Activated gamma-delta T cell (primary cell): Measurements from ENCODE around the gene CD276.

Experiments used
- DNase-seq: peaks from one replicate; lab custom pipeline; 2025; lab: John Stamatoyannopoulos, UW

CD276 gene

DNA sequence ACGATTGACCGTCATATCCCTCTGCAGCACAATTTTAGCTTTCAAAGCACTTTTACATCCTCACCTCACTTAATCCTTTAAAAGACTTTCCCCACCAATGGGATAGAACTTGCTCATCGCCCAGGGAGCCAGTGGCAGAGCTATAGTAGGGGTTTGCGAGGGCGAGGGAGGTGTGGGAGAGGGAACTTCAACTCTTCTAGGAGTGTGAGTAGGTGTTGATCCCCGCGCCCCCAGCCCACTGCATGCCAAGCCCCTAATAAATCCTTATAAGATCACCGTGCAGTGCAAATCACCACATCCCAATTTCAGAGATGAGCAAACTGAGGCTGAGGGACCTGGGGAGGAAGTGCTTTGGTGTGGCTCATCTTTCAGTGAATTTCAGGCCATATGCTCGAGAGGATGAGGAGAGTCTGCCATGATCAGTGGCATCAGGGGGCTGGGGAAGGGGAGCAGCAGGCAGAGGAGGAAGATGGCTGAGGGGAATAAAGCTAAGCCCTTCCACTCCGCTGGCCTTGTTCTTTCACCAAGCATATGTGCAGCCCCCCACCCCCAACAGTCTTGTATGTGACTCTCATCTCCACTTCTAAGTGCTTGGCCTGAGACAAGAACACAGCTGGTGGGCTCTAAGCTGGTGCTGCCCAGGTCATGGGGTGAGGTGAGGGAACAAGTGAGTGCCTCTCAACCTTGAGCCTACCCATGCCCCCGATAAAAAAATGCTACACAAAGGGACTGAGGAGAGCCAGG is 63.8 kb downstream of the CD276 start:
- DNase-seq: no peak

DNA sequence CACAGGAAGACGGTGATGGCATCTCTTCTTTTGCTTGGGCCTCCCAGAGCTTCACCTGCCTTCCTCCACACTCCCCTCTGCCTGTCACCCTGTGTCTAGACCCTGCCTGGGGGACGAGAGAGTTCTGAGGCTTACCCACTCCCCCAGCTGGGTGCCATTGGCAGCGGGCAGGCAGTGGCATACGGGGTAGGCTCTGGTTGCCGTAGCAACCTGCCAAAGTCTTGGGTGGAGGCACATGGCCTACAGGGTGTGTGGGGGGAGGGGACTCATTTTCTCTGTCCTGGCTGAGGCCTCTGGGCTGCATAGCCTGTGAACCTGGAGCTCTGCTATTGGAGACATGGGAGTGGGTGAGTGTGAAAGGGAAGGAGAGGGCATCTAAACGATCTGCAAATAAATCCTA is 64.5 kb downstream of the CD276 start:
- no peak for DNase-seq

DNA sequence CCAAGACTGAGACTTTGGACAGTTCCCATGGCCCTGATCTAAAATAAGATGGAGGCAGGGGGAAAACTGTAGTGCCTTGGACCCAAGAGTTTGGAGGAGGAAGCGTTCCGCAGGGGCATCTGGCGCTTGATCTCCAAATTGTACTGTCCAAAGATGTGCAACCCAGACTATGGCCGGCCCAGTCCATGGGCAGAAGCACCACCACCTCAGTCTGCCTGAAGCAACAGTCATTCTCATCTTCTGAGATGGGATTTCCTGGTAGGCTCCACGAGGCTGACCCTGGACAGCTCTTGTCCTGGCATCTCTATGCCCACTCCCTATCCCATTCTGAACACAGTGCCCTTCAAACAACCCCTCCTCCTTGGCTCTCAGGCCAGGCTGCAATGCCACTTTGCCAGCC is 65.3 kb downstream of the CD276 start:
- DNase-seq: no peak

DNA sequence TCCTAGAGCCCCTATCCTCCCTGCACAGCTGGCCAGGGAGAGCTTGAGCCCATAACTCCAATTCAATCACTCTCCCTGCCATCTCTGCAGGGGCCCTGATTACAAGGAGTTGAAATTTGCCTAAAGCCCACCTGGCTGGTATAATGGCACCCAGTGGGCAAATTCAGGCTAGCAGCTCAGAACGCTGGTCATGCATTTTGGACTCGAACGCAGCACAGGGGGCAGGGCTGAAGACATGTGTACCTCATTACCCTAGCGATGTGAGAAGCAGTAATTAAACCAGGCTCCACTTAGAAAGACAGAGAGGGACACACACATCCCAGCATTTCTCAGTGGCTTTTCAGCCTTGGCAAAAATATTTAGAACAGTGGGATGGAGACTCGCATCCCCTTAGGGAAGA is 65.8 kb downstream of the CD276 start:
- DNase-seq: no peak

DNA sequence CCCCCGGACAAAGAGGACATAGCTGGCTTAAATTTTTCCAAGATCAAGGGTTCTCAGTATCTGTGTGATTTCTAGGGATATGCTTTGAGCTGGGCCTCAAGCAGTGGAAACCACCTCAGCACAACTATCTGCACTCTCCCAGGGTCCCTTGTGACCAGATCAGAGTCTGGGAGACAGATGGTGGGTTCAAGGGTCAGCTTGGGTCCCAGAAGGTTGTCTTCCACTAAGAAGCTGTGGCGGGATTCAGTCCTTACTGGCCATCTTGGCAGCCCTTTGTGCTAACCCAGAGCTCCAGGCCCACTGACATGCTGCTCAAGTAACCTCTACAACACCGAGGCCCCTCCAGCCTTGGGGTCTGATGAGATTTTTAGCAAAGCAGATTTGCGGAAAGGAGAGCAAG is 66.3 kb downstream of the CD276 start:
- no peak for DNase-seq

DNA sequence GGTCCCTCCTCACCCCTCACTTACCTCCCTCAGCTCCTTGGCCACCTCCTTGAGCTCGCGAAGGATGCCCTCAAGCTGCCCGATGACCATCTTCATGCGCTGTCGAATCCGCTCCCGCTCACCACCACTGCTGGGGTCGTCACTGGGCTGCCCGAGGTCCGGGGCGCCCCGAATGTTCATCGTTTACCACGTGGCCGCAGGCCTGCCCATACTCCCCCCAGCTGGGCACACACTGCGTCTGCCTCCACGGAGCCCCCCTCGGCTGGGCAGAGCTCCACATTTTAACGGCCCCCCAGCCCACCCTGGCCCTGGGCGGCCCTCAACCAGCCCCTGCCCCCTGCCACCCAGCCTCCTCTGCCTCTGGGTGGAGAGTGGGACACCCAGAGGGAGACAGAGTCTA is 66.8 kb downstream of the CD276 start:
- DNase-seq: no peak

DNA sequence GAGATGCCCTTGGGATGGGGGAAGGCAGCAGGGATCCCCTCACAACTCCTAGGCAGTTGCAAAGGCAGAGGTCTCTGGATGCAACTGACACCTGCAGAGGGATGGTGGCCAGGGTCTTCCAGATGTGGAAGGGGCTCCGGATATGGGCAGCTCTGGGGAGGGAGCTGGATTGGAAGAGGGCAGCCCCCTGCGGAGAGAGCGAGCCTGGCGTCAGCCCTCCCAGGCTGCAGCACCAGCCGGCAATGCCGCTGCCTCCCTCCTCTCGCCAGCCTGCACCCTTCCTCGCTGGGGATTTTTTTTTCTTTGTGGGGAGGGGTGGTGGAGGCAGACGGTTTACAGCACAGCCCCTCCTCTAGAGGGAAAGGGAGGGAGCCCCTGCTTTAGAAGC is 67.3 kb downstream of the CD276 start:
- no peak for DNase-seq

DNA sequence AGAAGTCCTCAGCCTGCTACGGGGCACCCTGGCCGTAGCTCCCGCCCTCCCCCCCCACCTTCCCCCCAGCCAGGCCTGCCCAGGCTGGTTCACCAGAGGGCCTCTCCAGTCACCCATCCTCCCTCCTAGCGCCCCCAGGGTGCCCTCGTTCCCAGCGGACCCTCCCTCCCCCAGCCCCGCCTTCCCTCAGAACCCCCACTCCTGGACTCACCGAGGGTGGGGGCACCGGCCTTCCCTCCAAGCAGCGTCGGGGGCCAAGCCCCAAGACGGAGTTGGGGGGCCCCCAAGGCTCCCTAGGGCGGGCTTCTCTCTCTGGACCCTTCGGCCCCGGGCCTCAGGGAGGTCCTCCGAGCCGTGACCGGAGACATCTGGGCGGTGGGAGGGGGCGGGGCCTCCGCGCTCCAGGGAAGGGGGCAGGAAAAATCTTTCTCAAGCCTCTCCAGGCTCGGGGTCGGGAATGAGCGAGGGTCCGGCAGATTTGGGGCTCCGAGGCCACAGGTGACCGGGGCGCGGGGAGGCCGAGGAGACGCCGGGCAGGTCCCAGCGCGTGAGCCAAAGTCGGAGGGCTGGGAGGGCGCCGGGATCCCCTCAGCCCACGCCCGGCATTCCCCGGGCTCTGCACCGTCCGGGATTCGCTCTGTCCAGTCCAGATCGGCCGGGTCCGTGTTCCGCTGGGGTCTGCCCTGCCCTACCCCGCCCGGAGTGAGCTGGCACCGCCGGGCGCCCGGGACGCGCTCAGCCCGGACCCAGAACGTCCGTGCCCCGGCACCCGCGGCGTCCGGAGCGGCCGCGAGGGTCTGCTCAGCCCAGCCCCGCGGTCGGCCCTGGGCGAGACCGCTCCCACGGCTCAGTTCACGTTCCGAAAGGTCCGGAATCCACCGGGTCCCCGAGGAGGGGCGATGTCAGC is 68.0 kb downstream of the CD276 start:
- DNase-seq: no peak

DNA sequence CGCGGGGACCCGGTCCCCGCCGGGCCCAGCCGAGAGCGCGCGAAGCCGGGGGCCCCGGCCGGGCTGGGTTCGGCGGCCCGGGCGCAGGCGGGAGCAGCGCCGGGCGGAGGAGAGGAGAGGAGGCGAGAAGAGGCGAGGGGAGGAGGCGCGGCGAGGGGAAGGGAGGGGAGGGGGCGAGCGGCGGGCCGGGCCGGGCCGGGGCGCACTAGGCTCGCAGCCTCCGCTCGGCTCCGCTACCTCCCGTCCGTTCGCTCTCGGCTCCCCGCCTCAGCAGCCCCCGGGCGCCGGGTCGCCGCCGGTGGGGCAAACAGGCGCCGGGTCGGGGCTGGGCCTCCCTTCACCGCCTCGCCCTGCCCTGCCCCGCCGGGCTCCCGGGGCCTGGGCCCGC is 68.6 kb downstream of the CD276 start:
- DNase-seq: no peak

DNA sequence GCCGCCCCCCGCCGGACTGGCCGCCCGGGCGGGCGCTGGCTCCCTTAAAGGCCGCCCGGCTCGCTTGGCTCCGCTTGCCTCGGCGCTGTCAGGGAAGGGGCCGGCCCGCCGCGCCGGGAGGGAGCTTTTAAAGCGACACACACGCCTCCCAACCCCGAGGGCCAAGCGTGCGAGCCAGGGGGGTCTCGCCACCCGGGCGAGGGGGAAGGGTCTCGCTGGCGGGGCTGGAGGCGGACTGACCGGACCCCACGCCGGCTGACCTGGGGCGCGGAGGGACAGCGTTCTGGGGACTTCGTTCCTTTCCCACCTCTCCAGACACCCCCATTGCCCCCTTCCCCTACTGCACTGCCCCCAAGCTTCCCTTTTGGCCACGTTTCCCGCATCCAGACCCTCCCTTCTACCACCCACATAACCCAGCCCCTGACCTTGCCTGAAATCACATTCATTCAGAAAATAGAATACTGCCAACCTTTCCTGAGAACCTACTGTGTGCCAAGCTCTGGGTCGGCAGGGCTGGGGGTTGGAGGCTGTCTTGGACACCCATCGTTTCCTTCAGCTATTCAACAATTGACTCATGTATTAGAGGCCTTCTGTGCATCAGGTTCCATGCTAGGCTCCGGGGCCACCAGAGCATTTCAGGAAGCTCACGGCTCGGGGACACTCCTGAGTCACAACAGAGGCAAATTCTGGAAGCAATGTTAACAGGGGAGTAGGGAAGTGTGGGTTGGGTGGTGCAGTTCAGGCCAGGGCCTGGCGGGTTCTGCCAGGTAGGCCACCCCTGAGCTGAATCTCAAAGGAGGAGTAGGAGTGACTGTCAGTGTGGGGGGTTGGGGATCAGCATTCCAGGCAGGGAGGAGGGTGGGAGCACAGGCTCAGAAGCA is 69.3 kb downstream of the CD276 start, which contains the start of gene INSYN1:
INSYN1 (minus strand) TSS at position 102 of the 881 bp plus-strand sequence. CDS start 2,221 bp downstream, outside the sequence.
- DNase-seq: no peak

DNA sequence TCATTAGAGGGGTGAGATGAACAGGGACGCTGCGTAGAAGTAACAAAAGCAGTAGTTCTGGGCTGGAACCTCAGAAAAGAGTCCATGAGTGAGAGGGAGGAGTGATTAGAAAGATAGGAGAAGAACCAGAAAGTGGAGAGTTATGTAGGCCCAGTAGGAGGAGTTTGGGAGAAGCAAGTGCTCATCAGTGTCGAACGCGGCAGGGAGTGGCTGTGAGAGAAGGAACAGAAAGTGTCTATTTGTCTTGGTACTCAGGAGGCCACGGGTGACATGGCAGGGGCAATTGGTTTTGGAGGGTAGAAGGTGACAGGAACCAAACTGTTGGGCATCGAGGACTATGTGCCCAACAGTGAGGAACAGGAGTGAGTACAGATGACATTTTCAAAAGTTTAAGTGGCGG is 70.3 kb downstream of the CD276 start:
- no peak for DNase-seq

DNA sequence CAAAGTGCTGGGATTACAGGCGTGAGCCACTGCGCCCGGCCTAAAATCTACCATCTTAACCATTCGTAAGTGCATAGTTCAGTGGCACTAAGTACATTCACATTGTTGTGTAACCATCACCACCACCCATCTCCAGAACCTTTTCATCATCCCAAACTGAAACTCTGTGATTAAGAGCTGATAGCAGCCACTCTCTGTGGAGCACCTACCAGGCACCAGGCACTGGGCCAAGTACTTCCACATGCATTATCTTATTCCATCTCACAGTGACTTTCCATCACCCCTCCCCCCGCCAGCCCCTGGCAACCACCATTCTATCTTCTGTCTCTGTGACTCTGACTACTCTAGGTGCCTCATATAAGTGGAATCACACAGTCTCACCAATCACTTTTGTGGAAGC is 71.3 kb downstream of the CD276 start:
- DNase-seq: no peak

DNA sequence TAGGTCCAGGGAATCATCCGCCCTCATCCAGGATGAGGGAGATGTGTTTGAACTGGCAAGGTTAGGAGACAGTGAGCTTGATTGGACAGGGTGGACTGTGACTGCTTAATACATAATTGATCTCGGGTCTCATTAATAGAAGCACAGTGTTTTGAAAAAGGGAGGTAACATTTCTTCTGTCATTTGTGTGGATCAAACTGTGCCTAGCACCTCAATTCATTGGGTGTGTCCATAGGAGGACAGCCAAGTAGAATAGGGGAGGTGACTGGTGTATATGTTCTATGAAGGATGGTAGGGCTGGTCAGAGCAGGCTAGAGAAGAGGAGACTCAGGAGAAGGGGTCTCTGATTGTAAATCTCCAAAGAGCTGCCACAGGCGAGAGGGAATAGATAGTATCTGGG is 71.8 kb downstream of the CD276 start:
- DNase-seq: no peak

DNA sequence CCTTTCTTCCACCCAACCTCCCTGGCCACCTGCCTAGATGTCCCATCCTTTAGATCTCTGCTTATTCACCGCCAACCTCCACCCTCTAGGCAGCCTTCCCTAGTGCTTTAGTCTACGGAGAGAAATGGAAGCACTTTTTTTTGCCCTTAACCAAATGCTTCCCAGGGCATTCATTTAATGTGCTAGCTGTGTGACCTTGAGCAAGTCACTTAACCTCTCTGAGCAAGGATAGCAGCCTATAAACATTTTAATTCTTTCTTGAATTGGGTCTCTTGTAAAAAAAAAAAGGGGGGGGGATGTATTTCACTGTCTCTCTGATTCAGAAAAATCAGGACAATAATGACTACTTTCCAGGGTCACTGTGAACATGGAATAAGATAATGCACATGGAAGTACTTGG is 72.2 kb downstream of the CD276 start:
- no peak for DNase-seq

DNA sequence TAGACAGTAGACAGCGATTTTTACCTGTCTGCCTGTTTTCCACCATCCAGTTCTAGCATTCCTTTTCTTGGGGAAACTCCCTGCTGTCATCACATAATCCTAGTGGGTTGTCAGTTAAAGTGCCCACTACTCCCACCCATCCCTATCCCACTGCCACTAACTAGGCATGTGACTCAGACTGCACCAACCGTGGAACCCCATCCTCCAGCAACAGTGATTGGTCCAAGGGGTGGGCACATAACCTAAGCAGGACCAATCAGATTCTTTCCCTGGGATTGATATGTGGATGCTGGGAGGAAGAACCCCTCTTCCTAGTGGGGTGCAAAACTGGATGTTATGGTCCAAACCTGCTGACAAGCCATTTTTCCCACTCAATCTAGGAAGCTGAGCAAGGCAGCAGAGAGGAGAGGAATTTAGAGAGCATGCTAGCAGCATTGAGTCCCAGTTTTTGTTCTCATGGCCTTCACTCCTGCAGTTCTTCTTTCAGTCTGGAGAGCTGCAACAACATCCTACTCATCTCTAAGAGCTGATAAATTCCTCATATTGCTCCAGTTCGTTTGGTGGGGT is 72.8 kb downstream of the CD276 start:
- no peak for DNase-seq

DNA sequence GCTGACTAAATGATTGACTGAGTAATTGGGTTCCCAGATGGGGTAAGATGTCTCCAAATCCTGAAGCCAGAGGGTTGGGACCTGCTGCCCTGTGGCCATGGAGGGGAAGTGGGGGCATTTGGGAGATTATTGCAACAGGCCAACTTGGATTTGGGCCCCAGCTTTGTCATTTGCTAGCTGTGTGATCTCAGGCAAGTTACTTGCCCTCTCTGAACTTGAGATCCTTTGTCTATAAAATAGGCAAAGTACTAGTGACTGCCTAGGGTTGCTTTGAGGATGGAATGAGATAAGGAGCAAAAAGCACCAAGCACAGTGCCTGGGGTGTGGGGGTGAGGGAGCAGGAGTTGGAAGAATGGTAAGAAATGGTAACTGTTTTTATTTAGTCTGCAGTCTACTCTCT is 73.4 kb downstream of the CD276 start:
- DNase-seq: no peak

DNA sequence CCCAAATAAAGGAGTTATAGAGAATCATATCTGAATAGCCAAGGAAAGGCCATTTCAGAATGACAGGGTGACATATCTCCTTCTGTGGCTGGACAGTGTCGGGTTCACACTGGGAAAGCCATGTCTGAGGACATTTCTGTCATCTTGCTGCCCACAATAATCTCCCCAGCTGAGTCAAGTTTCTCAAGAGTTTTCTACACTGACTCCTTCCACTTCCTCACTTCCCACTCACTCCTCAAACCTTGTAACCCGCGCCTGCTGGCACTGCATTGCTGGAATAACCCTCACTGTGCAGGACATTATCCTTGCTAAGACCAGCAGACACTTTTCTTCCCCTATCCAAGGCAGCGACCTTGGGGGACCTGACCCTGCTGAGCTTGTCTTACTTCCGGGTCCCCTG is 74.3 kb downstream of the CD276 start:
- DNase-seq: no peak

DNA sequence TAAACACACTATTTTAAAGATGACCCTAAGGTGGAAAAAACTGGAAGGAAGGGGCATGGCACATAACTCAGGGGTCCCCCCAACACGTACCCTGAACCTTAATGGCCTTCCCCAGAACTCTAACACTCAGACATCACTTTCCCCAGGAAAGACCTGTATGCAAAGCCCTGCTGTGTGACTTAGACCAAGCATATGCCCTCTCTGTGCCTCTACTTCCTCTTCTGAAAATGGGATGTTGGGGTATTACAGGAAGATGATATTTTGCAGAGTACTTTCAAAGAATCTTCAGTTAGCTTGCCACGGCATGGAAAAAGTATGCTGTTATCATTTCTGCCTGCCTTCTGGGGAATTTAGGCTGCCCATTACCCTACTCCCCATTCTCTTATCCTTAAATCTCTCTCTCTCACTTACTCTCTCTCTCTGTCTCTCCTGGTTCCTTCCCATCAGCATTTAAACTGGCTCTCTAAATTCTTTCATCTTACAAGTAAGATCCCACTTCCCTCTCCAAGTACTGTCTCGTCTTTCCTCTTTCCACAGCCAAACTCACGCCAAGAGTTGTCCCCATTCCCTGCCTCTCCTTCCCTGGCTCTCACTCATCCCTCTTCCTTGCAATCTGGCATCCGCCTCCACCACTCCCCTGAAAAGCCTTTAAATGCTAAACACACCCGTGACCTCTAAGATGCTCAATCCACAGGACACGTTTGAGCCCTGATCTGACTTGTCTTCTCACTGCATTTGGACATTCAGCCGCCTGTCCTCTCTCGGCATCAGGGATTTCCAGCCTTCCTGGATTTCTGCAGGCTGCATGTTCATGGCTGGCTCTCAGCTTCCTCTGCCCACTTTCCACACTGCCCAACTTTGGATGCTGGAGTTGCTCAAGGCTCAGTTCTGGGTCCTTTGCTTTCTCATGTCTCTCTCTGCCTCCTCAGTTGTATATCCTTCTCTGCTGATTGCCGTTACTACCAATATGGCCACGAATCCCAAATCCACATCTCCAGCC is 76.4 kb downstream of the CD276 start:
- DNase-seq: no peak

DNA sequence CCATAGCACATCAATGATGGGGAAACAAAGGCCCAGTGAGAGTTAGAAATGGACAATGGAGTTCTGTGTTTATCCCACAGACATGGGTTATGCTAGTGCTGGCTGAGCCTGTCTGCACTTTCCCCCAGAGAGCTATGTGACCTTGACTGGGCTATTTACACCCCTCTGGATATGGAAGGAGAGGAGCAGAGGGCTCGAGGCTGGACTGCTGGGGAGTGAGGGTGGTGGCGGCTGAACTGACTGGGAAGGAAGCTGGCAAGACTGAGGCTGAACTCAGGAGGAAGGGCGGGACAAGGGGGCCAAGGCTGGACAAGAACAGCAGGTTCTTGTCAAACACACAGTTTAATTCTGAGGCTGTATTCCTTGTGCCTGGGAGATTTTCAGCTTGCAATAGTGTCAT is 79.7 kb downstream of the CD276 start:
- DNase-seq: no peak
